Effector memory CD4-positive, alpha-beta T cell (primary cell): ENCODE measurements around the gene RBM33.

Source experiments
- DNase-seq, 3 donors: peaks; one replicate each; pipeline ENCODE4 v3.0.0-alpha.2; 2020
- H3K27ac ChIP-seq: 2 replicates; pipeline ENCODE4 v1.7.0; 2013; ENCODE audit warnings: mild to moderate bottlenecking, low read length, moderate library complexity; ENCODE audit not compliant: insufficient read depth, poor library complexity, severe bottlenecking
- H3K27me3 ChIP-seq: replicated peaks from 2 replicates; pipeline ENCODE4 v1.7.0; 2013; ENCODE audit warnings: mild to moderate bottlenecking, low read length; ENCODE audit not compliant: insufficient read depth, control insufficient read depth, poor library complexity, severe bottlenecking
- H3K36me3 ChIP-seq: 2 replicates; pipeline ENCODE4 v1.7.0; 2013; ENCODE audit warnings: mild to moderate bottlenecking, low read length, moderate library complexity; ENCODE audit not compliant: control insufficient read depth, insufficient read depth
- H3K4me1 ChIP-seq: 2 replicates; pipeline ENCODE4 v1.7.0; 2013; ENCODE audit warnings: low read length, mild to moderate bottlenecking; ENCODE audit not compliant: control insufficient read depth, insufficient read depth, poor library complexity, severe bottlenecking
- H3K4me3 ChIP-seq: 2 replicates; pipeline ENCODE4 v1.7.0; 2013; ENCODE audit warnings: low read length, low read depth, mild to moderate bottlenecking; ENCODE audit not compliant: insufficient read depth, poor library complexity, severe bottlenecking
- H3K9me3 ChIP-seq: 2 replicates; pipeline ENCODE4 v1.7.0; 2013; ENCODE audit warnings: mild to moderate bottlenecking, low read length, moderate library complexity; ENCODE audit not compliant: control insufficient read depth

The RBM33 gene

DNA sequence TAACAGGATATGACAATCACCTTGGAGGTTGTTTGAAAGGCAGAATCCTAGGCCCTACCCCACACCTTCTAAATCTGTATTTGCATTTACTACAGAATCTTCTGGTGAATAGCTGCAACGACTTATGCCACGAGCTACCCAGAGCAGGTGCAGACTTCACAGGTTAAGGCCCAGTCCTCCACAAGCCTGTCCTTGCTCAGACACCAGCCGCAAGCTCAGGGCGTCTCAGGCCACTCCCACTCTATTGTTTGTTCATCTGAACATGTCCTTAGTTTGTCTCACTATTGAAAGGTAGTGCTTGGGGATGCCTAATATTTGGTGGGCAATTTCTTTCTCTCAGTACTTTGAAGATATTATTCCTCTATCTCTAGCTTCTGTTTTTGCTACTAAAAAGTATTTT is 18.9 kb upstream of the RBM33 start:
- Histone ChIP-seq H3K27ac (no peak overlapping the region), H3K4me1 (no peaks in the 10 kb centered on the region), H3K4me3 (no peak overlapping the region), H3K27me3 (no peaks in the 10 kb centered on the region), H3K9me3 (no peaks in the 10 kb centered on the region), H3K36me3 (no peaks in the 10 kb centered on the region)
- no peak for DNase-seq

DNA sequence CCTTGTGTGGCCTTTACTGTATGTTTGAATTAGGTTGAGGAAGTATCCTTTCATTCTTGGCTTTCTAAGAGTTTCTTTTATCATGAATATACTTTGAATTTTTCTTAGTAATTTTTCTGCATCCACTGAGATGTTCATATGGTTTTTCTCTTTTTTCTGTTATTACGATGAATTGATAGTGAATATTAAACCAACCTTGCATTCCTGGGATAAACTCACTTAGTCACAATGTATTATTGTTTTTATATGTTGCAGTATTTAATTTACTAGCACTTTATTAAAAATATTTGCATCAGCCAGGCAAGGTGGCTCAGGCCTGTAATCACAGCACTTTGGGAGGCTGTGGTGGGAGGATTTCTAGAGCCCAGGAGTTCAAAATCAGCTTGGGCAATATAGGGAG is 15.3 kb upstream of the RBM33 start:
- DNase-seq, result no peak

DNA sequence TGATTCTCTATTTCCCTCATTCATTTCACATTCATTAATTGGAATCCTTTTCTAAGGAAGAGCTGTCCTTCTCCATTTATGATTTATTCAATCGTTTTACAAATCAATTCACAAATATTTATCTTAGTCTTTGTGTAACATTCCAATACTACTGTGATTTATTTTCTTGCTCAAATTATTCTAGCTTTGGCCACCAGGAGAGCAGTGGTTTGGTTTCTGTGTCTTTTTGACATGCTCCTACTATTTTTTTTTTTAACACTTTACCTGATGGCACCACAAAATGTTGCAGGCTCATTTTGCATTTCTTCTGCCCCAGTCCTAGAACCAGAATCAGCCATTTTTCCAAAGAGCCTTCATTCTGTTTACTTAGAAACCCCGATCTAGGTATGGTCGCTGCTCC is 13.3 kb upstream of the RBM33 start:
- no peaks in the 10 kb centered on the region for H3K27me3 ChIP-seq
- no peaks in the 10 kb centered on the region for H3K4me1 ChIP-seq
- H3K27ac ChIP-seq, result no peak overlapping the region
- no peak for DNase-seq
- H3K9me3 ChIP-seq, result no peaks in the 10 kb centered on the region
- no peaks in the 10 kb centered on the region for H3K36me3 ChIP-seq
- H3K4me3 ChIP-seq, result no peak overlapping the region

More for the DNA sequence above, 15.3 kb upstream of the RBM33 start:
- H3K27me3 ChIP-seq, result no peaks in the 10 kb centered on the region
- no peaks in the 10 kb centered on the region for H3K4me1 ChIP-seq
- H3K4me3 ChIP-seq, result no peak overlapping the region
- H3K9me3 ChIP-seq, result no peaks in the 10 kb centered on the region
- H3K27ac ChIP-seq, result no peak overlapping the region
- no peaks in the 10 kb centered on the region for H3K36me3 ChIP-seq

DNA sequence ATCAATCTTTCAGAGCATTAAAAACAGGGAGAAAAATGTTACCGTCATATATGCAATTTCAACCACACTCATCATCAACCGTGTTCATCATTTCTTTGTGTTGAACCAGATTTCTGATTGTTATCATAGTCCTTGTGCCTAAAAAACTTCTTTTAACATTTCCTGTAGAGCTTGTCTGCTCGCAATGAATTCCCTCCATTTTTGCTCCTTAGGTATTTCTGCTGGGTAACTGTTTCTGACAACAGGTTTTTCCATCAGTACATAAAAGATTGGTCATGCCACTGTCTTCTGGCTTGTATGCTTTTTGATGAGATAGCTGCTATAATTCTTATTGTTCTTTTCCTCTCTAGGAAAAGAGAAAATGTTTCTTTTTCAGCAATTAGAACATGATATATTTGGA is 8.6 kb upstream of the RBM33 start:
- Histone ChIP-seq H3K36me3 (no peaks in the 10 kb centered on the region), H3K4me1 (no peaks in the 10 kb centered on the region), H3K9me3 (no peaks in the 10 kb centered on the region), H3K4me3 (no peak overlapping the region), H3K27ac (no peak overlapping the region), H3K27me3 (no peaks in the 10 kb centered on the region)
- DNase-seq, result no peak

DNA sequence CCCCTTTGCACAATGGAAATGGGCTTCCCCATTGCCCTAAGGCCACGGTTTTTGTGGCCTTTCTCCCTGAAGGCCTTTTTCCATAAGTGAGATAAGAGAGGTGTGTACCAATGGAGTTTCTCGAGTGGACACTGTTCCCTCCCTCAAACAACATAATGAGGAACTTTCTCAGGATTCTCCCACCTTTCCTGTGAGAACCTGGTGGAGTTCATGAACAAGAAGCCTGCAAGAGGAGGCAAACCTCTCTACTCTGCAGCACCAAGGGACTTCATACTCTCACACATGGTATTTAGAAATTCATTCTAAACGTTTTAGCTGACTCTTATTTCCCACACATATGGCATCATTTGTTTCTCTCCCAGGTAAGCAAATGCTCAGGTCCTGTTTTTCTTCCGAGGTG is 7.3 kb upstream of the RBM33 start:
- Histone ChIP-seq H3K9me3 (no peaks in the 10 kb centered on the region), H3K4me3 (no peak overlapping the region), H3K4me1 (no peaks in the 10 kb centered on the region), H3K27me3 (no peaks in the 10 kb centered on the region), H3K36me3 (no peaks in the 10 kb centered on the region), H3K27ac (no peak overlapping the region)
- no peak for DNase-seq

DNA sequence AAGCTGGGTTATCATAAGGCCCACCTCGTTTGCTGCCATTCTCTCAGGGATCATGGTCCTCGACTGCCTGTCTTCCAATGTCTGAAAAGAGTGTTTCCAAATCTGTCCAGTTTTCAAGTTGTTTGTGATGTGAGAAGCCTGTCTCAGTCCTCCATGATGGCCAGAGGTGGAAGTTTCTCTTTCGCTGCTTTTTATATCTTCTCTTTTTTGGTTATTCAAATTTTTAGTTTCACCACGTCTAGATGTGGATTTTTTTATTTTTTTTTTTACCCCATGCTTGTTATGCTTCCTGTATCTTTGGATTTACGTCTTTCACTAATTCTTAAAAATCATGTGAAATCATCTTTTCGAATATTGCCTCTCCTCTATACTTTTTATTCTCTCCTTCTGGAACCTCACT is 6.1 kb upstream of the RBM33 start:
- H3K9me3 ChIP-seq, result no peaks in the 10 kb centered on the region
- no peak overlapping the region for H3K27ac ChIP-seq
- H3K4me3 ChIP-seq, result no peak overlapping the region
- H3K27me3 ChIP-seq, result no peaks in the 10 kb centered on the region
- DNase-seq, result no peak
- no peaks in the 10 kb centered on the region for H3K4me1 ChIP-seq
- H3K36me3 ChIP-seq, result no peaks in the 10 kb centered on the region

DNA sequence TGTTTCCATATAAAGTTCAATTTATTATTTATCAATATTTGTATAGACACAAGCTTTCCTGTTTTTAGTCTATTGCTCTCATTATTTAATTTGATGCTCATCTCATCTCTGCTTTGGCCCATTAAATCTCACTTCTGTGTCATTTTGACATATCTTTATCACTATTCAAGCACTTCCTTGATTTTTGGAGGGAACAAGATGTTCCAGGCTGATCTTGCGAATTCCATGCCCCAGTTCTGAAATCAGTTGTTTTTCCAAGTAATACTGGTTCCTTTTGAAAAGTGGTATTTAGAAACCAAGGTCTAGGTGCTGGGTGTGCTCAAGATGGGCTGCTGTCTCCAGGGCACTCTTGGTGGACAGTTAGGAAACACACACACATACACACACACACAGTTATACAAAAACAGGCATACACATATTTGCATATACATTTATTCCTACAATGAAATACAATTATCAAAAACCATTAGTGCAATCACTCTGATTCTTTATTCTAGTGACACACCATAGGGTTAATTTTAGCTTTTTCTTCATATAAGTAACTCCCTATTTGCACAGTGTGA is 4.4 kb upstream of the RBM33 start:
- Histone ChIP-seq H3K27me3 (no peaks in the 10 kb centered on the region), H3K36me3 (no peaks in the 10 kb centered on the region), H3K4me3 (no peak overlapping the region), H3K27ac (no peak overlapping the region), H3K9me3 (no peaks in the 10 kb centered on the region), H3K4me1 (no peaks in the 10 kb centered on the region)
- no peak for DNase-seq

DNA sequence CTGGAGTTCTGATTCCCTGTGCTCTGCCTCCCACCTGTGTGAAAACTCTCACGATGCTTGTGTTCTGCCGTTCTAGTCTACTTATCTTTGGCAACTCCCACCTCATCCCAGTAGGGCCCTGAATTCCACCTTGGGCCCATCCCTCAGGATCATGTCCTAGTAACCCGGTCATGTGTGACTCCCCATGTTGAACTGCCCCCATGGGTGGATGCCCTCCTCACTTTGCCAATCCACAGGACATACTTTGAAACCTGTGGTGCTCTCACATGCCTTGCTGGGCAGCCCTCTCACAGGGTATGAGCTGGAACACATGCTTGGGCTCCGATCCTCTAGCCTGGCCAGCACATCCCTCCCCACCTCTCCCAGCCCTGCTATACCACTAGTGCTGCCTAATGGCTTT is 3.8 kb upstream of the RBM33 start:
- peaks cover 3% of the 10 kb centered on the region for H3K4me1 ChIP-seq
- no peak overlapping the region for H3K27ac ChIP-seq
- H3K4me3 ChIP-seq, result no peak overlapping the region
- DNase-seq, result no peak
- no peaks in the 10 kb centered on the region for H3K27me3 ChIP-seq
- H3K9me3 ChIP-seq, result no peaks in the 10 kb centered on the region
- no peaks in the 10 kb centered on the region for H3K36me3 ChIP-seq

DNA sequence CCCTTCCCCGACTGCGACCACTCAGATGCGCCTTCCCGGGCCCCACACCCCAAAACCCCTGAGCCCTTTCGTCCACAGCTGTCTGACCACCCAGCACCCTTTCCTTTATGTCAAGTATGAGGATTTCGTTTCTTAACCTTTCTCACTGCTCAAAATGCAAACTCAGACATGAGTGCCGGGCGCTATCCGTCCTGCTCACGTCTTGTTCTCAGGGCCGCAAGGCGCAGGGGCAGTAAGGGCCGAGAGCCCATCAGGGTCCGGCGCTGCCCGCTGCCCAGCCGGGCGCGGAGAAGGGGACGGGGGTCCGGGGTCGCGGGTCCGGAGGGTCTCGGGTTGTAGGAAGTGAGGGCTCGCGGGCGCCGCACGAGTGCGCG is 670 bp upstream of the RBM33 start:
- H3K36me3 ChIP-seq, result peaks cover 7% of the 10 kb centered on the region
- H3K27ac ChIP-seq, result peak overlapping the region; percentile 96
- H3K4me1 ChIP-seq, result peaks cover 11% of the 10 kb centered on the region
- DNase-seq, result no peak
- no peaks in the 10 kb centered on the region for H3K27me3 ChIP-seq
- H3K4me3 ChIP-seq, result peak overlapping the region; percentile 99
- H3K9me3 ChIP-seq, result no peaks in the 10 kb centered on the region

DNA sequence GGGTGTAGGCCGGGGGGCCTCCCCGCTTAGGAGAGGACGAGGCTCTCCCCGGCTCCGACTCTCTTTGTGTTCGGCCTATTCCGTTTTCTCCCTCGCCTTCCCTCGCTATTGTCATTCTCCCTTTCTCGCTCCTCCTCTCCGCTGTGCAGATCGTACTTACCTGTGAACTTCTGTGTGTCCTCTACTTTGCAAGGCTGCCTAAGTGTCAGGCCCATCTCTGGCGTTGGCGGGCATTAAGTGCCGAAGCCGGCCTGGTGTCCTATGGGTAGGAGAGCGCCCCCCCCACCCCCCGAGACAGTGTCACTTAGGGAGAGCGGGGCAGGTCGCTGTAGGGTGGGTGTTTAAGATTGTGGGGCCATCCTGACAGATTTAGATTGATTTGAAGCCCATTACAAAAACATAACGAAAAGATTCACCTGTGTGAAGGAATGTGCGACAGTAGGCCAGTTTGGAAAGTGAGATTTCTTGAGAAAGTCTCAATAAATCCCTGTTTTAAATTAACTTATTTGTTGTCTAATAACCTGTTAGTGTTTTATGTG is 579 bp downstream of the RBM33 start:
- Histone ChIP-seq H3K9me3 (no peaks in the 10 kb centered on the region), H3K4me3 (peak overlapping the region; percentile 99), H3K27ac (peak overlapping the region; percentile 96), H3K36me3 (peaks cover 7% of the 10 kb centered on the region), H3K27me3 (no peaks in the 10 kb centered on the region), H3K4me1 (peaks cover 14% of the 10 kb centered on the region)
- peak in 2 of 3 donors; percentile 12 to 23 for DNase-seq
